HG02970 (cell line): Measurements from ENCODE around the gene OVCA2.
"Not testable (repeated sequence)": the region's sequence is repeated elsewhere in the genome, so short reads cannot be mapped to it uniquely, and the experiment has no call there.

Source experiments
- ATAC-seq: cut with Tn5 transposase; IDR thresholded peaks from one replicate; pipeline ENCODE4 v1.9.1; 2021; ENCODE audit warnings: mild to moderate bottlenecking, moderate library complexity, moderate number of reproducible peaks; ENCODE audit not compliant: unreplicated experiment, low FRiP score

Gene OVCA2

DNA sequence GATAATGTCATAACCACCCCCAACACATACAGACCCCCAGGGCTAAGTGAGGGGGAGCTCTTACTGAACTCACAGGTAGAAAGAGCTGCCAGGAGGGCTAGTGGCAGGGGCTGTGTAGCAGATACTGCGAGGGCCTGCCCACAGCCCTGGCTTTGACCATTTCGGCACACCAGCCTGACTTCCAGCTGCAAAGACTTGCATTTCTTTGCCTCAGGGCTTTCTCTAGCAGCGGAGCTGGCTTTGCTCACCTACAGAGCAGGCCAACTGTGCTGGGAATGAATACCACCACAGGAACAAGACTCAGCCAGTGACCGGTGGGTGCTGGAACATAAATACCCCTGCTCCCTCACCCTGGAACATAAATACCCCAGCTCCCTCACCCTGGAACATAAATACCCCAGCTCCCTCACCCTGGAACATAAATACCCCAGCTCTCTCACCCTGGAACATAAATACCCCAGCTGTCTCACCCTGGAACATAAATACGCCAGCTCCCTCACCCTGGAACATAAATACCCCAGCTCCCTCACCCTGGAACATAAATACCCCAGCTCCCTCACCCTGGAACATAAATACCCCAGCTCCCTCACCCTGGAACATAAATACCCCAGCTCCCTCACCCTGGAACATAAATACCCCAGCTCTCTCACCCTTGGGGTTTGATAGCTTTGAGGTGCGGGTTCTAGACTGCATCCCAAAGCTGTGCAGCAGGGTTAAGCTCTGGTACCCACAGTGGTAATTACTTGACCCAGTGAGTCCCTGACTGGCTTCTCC lies 28.4 kb upstream of the OVCA2 start:
- ATAC-seq, result not testable (repeated sequence)

- ATAC-seq, result no peak
Observed at GRCh38 chr17:2013994-2014317, 27.9 kb upstream of the OVCA2 start.

DNA sequence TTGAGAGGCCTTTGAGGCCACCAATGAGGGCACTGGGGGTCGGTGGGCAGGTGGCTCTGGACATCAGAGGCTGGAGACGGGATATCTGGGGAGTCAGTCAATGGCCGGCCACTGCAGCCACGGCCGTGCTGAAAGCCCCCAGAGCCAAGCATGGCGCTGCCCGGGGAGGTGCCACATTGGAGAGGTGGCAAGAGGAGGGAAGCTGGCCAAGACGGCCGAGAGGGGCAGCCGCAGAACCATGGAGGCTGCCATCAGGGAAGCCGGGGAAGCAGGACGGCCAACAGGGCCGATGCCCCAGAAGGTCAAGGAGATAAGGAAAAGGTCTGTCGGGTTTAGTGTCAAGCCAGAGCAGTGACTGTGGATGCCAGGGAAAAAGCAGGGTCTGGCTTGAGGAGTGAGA lies 26.5 kb upstream of the OVCA2 start:
- no peak for ATAC-seq

DNA sequence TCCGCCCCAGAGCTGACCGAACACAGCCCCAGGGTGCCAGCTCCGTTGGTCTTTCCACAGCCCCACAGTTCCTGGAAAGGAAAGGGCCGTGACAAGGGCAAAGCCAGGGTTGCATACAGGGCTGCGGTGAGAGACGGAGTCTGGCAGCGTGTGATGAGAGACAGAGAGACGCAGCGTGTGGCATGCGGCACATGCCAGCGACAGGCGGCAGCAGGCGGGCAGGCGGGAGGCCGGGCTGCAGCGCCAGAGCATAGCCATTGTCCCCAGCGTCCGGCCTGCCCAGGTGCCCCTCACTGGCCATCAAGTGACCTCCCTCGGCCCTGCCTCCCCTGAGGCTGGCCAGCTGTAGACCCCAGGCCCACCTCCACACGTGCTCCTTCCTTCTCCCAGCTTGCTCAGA lies 25.3 kb upstream of the OVCA2 start:
- ATAC-seq, result no peak

- no peak for ATAC-seq
Observed at GRCh38 chr17:2017274-2017941, 24.4 kb upstream of the OVCA2 start.

DNA sequence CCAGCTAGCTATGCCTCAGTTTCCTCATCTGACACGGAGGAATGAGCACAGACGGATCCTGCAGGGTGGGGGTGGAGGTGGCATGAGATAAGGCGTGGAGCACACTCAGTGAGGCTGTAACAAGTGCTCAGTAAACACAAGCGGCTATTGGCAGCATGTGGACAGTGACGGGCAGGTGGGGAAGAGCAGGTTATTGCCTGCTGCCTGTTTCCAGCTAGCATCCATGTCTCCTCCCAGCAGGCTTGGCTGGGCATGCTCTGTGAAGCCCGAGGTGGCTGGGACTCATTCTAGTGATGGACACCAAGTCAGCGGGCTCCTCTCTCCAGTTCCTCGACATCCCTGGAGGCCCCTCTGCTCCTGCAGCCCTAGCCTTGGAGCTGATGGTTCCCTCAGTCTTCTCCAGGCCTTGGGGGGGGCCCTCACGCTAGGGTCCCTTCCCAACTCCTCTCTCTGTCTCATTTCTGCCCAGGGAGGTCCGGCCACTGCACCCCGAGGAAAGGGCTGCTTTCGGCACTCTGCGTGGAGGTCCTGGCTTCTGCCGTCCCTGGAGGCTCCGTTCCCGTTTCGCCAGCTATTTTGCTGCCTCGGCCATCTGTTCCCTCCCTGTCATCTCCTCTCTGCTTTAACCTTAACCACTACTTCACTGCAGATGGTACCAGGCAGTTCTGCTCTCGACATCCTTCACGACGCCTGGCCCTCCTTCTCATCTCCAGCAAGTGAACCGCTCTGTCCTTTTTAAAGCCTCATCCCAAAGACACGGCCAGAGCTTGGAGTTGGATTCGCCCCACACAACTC lies 22.9 kb upstream of the OVCA2 start:
- no peak for ATAC-seq

DNA sequence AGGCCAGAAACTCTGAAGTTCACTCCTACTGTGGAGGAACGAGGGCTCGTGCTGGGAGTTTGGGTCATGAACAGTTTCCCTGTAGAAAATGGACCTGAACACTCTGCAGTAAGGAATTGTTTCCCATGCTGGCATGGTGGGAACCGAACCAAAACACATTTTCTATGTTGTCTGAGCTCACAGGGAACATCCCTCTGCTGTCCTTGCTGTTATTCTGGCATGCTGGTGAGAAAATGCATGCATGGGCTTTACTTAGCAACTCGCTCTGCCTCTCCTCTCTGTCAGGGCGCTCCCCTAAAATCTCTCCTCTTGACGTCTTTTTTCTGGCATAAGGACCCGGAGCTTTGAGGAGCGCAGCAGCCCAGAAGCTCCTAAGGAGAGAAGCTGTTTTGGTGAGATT lies 22.1 kb upstream of the OVCA2 start:
- no peak for ATAC-seq

GRCh38 chr17:2020721-2021120 lies 21.1 kb upstream of the OVCA2 start:
- ATAC-seq, result no peak

GRCh38 chr17:2022647-2023240 lies 19.1 kb upstream of the OVCA2 start:
- ATAC-seq, result no peak

- ATAC-seq, result no peak
Observed at GRCh38 chr17:2023256-2023655, 18.6 kb upstream of the OVCA2 start.

- no peak for ATAC-seq
Observed at GRCh38 chr17:2023692-2024571, 17.9 kb upstream of the OVCA2 start.

GRCh38 chr17:2024572-2025219 lies 17.1 kb upstream of the OVCA2 start:
- ATAC-seq, result no peak

GRCh38 chr17:2025220-2025621 lies 16.6 kb upstream of the OVCA2 start, which contains the start of gene RTN4RL1:
Gene RTN4RL1 (minus strand): TSS chr17:2025334. CDS start chr17:2024865, 469 bp downstream.
- ATAC-seq, result no peak

DNA sequence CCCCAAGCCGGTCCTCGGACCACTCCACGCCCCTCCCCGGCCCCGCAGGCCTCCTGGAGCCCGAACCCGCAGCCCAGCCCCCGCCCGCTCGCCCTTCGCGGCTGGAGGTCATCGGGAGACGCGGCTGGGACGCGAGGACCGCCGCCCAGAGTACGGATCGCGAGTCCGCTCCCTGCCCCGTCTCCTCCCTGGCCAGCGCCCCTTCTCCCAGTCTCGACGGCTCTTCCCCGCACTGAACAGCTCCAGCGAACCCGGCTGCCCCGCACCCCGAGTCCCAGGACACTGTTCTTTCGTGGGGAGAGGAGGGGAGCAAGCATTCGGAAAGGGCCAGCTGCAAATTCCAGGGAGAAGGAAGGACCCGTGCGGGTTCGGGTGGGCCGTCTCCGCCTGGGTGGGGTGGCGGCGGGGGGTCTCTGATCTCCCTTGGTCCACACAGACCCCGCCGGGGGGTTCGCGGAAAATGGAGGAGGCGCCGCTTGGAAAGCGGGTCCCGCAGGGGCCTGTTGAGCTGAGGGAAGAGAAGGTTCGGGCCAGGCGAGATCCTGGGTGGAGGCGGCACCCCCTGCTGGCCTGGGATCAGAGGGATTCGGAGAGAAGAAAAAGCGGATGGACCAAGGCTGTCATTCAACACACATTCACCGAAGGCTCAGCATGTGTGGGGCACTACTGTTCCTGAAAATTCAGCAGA lies 16.1 kb upstream of the OVCA2 start:
- no peak for ATAC-seq

GRCh38 chr17:2027528-2028233 lies 14.1 kb upstream of the OVCA2 start:
- ATAC-seq, result no peak

DNA sequence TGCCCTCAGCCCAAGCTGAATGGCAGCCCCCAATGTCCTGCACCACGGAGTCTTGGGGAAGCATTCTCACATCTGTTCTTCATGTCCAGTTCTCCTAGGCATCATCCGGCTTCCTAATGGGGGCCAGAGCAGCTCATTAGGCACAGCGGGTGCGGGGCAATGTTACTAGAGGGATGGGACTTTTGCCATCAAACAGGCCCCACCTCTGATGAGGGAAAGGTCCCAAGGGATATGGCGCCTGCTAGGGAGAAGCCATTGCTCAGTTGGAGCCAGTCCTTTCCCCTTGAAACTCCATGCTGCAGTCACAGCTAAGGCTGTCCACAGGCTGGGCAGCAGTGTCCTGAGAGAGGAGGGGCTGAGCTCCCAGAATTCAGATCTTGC lies 13.6 kb upstream of the OVCA2 start:
- ATAC-seq, result no peak

GRCh38 chr17:2028737-2029136 lies 13.1 kb upstream of the OVCA2 start:
- no peak for ATAC-seq
